HFFc6 (cell line): Measurements from ENCODE around the gene PPP2R2B. TPM values are rescaled to one million over a fixed set of nuclear protein-coding genes. Genes with fewer than 3 reads are reported as not detected.

Source experiments
- DNase-seq: peaks from one replicate; pipeline ENCODE4 v3.0.0-alpha.2; 2018
- H3K27ac Mint-ChIP-seq: 2 replicates; pipeline ENCODE4 v1.8.0; 2020; ENCODE audit warnings: mild to moderate bottlenecking, mixed read lengths
- H3K27me3 Mint-ChIP-seq: 2 replicates; pipeline ENCODE4 v1.8.0; 2021; ENCODE audit warnings: mild to moderate bottlenecking, moderate library complexity, mixed read lengths; ENCODE audit not compliant: insufficient read depth
- H3K36me3 Mint-ChIP-seq: 2 replicates; pipeline ENCODE4 v1.8.0; 2021; ENCODE audit warnings: low read depth, mixed read lengths
- H3K4me1 Mint-ChIP-seq: 2 replicates; pipeline ENCODE4 v1.8.0; 2020; ENCODE audit warnings: low read depth, mixed read lengths
- H3K4me3 Mint-ChIP-seq: 2 replicates; pipeline ENCODE4 v1.8.0; 2020; ENCODE audit warnings: mild to moderate bottlenecking, moderate library complexity, mixed read lengths
- H3K9me3 Mint-ChIP-seq: 2 replicates; pipeline ENCODE4 v1.8.0; 2020; ENCODE audit warnings: mild to moderate bottlenecking, mixed read lengths
- total RNA-seq, 6 experiments: library from RNA; stranded (reverse); fragmentation: NEBNext Ultra II Directional; extraction: Animal tissue kit (Norgen Biotek cat#: 25700); gene quantifications; 2 replicates in 1 of 6; 3 replicates in 5 of 6; pipeline ENCODE4 v1.2.3, GENCODE V29; 2021
- TF ChIP-seq, protein P1 (sequence below): fragments of 200-600 bp; sonication (generic); IDR thresholded peaks from 2 replicates; pipeline ENCODE4 v1.5.0; 2021; ENCODE audit warnings: antibody characterized with exemption, mild to moderate bottlenecking

PPP2R2B gene
- total RNA-seq, 6 experiments from 2014 or later: not detected

DNA sequence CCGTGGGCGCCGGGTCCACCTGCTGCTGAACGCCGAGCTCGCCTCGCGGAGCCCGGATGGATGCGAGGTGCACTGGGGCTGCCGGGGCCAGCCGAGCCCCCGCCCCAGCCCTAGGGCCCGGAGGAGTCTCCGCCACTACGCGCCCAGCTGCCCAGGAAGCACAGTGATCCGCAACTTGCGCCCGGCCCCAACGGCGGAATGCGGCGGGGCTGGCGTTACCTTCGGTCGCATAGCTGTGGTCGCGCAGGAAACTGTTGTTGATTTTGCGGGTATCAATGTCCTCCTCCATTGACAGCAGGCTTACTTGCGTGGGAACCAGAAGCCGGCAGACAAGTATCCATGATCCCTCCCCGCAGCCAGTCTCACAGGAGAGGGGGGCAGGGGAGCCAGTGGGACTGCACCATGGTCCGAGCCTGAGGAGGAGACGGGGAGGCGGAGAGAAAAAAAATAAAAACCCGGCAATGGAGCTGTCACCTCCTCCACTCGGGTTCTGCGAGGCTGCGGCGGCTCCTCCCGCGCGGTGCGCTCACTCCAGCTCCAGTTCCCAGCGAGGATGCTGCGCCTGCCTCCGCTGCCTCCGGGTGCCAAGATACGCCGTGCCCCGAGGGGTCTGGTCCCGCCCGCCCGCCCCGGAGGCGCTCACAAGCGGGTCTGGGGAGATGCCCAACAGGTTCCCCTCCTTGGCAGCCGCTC, 628 bp downstream of the PPP2R2B start:
- no peak for DNase-seq
- no peaks in the 10 kb centered on the region for H3K27me3 Mint-ChIP-seq
- no peaks in the 10 kb centered on the region for H3K4me1 Mint-ChIP-seq
- TF ChIP-seq, protein P1, sequence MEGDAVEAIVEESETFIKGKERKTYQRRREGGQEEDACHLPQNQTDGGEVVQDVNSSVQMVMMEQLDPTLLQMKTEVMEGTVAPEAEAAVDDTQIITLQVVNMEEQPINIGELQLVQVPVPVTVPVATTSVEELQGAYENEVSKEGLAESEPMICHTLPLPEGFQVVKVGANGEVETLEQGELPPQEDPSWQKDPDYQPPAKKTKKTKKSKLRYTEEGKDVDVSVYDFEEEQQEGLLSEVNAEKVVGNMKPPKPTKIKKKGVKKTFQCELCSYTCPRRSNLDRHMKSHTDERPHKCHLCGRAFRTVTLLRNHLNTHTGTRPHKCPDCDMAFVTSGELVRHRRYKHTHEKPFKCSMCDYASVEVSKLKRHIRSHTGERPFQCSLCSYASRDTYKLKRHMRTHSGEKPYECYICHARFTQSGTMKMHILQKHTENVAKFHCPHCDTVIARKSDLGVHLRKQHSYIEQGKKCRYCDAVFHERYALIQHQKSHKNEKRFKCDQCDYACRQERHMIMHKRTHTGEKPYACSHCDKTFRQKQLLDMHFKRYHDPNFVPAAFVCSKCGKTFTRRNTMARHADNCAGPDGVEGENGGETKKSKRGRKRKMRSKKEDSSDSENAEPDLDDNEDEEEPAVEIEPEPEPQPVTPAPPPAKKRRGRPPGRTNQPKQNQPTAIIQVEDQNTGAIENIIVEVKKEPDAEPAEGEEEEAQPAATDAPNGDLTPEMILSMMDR: no peak
- no peak overlapping the region for H3K4me3 Mint-ChIP-seq
- peaks cover 4% of the 10 kb centered on the region; the same call in 1 of the 2 replicates for H3K36me3 Mint-ChIP-seq
- H3K27ac Mint-ChIP-seq: no peak overlapping the region
- peaks cover 9% of the 10 kb centered on the region for H3K9me3 Mint-ChIP-seq

DNA sequence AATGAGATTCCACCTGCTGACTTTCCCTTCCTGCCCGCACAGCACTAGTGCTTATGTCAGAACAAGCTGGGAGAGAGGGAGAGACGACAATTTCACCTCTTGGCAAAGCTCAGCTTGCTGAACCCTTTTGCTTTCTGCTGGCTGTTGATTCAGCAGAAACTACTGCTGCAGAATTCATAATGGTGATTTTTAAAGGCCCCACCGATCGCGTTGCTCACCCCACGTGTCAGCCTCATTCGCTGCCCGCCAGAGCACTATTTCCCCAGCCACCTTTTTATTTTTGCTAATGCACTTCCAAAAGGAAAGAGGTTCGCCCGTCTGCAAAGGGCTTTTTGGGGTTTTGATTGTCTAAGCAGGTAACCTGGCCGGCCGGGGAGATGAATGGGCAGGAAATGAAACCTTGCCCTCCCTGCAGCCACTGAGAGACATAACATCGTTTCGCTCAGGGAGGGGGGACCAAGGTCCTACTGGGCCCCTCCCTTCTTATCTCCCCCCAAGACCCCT, 1.3 kb downstream of the PPP2R2B start:
- peaks cover 4% of the 10 kb centered on the region; the same call in 1 of the 2 replicates for H3K36me3 Mint-ChIP-seq
- no peaks in the 10 kb centered on the region for H3K4me1 Mint-ChIP-seq
- no peaks in the 10 kb centered on the region for H3K27me3 Mint-ChIP-seq
- H3K4me3 Mint-ChIP-seq: no peak overlapping the region
- H3K27ac Mint-ChIP-seq: no peak overlapping the region
- peaks cover 9% of the 10 kb centered on the region for H3K9me3 Mint-ChIP-seq
- DNase-seq: no peak
- TF ChIP-seq, protein P1: no peak

DNA sequence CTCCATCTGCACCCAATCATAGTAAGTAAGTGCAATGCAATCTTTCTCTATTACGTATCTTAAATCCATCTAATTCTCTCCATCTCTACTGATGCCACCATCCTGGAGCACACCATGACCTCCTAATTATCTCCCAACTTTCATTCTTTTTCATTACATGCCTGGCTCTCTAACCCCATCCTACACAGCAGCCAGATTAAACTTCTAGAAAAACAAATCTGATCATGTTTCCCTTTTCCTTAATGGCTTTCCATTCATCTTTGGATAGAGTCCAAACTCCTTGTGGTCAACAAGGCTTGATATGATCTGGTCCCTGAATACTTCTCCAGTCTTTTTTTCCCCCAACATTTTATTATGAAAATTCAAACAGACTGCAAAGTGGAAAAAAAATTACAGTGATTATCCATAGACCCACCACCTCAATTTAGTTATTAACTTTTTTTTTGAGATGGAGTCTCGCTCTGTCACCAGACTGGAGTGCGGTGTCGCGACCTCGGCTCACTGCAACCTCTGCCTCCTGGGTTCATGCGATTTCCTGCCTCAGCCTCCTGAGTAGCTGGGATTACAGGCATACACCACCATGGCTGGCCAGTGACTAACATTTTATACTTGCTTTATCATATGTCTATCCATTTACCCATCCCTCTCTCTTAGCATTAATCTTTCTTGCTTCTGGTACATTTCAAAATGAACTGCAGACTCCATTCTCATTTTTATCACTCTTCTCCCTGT, 5.2 kb downstream of the PPP2R2B start:
- Mint-ChIP-seq H3K27ac (no peak overlapping the region), H3K9me3 (peaks cover 15% of the 10 kb centered on the region), H3K36me3 (peaks cover 4% of the 10 kb centered on the region; the same call in 1 of the 2 replicates), H3K27me3 (no peaks in the 10 kb centered on the region), H3K4me1 (no peaks in the 10 kb centered on the region), H3K4me3 (no peak overlapping the region)
- TF ChIP-seq, protein P1: no peak
- no peak for DNase-seq

DNA sequence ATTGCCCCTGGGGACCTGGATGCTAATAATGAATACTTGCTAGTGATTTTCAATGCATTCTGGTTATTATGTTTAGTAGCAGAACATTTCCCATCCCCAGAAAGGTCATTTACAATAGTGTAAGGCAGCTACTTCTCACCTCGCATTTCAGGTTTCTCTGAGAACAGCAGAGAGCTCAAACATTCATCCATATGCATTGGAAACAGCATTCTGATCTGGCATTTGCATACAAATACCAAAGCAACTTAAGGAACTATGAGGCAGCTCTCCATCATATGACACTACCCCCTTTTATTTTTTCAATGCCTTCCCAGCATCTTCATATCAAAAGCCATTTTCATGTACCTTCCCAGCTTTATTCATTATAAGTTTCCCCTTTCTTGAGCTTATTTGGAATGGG, 6.4 kb downstream of the PPP2R2B start:
- Mint-ChIP-seq H3K9me3 (peaks cover 15% of the 10 kb centered on the region), H3K4me1 (no peaks in the 10 kb centered on the region), H3K4me3 (no peak overlapping the region), H3K36me3 (peaks cover 4% of the 10 kb centered on the region; the same call in 1 of the 2 replicates), H3K27ac (no peak overlapping the region), H3K27me3 (no peaks in the 10 kb centered on the region)
- TF ChIP-seq, protein P1: no peak
- no peak for DNase-seq

DNA sequence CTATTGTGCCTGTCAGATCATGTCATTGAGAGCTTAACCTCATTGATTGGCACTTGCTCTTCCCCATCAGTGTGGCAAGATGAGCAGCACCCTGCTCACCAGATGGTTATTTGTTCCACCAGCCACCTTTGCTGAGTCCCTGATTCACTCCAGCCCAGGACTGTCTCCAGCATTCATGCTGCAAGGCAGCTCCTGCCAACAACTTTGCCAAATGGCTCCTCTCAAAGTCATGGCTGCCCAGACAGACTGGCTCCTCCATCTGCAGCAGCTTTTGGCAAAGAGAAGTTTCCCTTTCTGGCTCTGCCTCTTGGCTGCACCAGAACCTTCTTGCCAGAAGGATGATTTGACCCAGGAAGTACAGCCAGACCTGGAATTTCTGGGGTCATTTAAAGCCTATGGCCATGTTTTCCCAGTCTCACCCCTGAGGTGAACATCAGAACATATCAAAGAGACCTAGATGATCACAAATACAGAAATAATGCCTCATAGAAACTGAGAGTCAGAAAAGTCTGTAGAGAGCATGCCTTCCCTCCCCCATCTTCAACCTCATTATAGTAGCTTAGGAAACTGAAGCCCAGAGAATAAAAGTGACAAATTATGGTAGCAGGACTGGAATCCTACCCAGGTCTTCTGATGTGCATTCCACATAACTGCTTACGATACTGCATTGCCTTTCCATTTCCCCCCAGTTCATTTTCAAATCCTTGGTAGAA, 10.4 kb downstream of the PPP2R2B start:
- Mint-ChIP-seq H3K4me3 (no peak overlapping the region), H3K9me3 (peaks cover 28% of the 10 kb centered on the region), H3K36me3 (no peaks in the 10 kb centered on the region), H3K4me1 (no peaks in the 10 kb centered on the region), H3K27ac (no peak overlapping the region), H3K27me3 (no peaks in the 10 kb centered on the region; the same call in 1 of the 2 replicates)
- DNase-seq: no peak
- TF ChIP-seq, protein P1: no peak
